Nephron (organoid): ENCODE measurements around the gene CACNA1C.
A peak's percentile ranks its signal among the peaks of the same experiment; 100 is the strongest.

Source experiments
- H3K27ac Mint-ChIP-seq, 3 experiments: 2 replicates each; pipeline ENCODE4 v1.8.0; 2020; ENCODE audit warnings: mixed read lengths in 3 of 3, mild to moderate bottlenecking in 2 of 3, moderate library complexity in 1 of 3
- H3K27me3 Mint-ChIP-seq: 2 replicates; pipeline ENCODE4 v1.8.0; 2021; ENCODE audit warnings: low read depth, mild to moderate bottlenecking, moderate library complexity, mixed read lengths
- H3K36me3 Mint-ChIP-seq: 2 replicates; pipeline ENCODE4 v1.8.0; 2020; ENCODE audit warnings: low read depth, mixed read lengths
- H3K4me1 Mint-ChIP-seq: 2 replicates; pipeline ENCODE4 v1.8.0; 2020; ENCODE audit warnings: mixed read lengths
- H3K4me3 Mint-ChIP-seq, 3 experiments: 2 replicates each; pipeline ENCODE4 v1.8.0; 2020; ENCODE audit warnings: mild to moderate bottlenecking in 3 of 3, mixed read lengths in 3 of 3, moderate library complexity in 2 of 3
- H3K9me3 Mint-ChIP-seq: 2 replicates; pipeline ENCODE4 v1.8.0; 2020; ENCODE audit warnings: mixed read lengths
- TF ChIP-seq, protein P1 (sequence below), 3 experiments: fragments of 200-600 bp; sonication (generic); IDR thresholded peaks; one replicate each; pipeline ENCODE4 v1.5.0; 2021; ENCODE audit warnings: antibody characterized with exemption in 3 of 3; ENCODE audit not compliant: unreplicated experiment in 3 of 3

CACNA1C gene

GRCh38 chr12:2355604-2356003 lies 302.8 kb downstream of the CACNA1C start:
- no peaks in the 10 kb centered on the region for H3K36me3 Mint-ChIP-seq
- peaks cover 49% of the 10 kb centered on the region for H3K4me1 Mint-ChIP-seq
- H3K27me3 Mint-ChIP-seq = peaks cover 6% of the 10 kb centered on the region
- TF ChIP-seq, protein P1, sequence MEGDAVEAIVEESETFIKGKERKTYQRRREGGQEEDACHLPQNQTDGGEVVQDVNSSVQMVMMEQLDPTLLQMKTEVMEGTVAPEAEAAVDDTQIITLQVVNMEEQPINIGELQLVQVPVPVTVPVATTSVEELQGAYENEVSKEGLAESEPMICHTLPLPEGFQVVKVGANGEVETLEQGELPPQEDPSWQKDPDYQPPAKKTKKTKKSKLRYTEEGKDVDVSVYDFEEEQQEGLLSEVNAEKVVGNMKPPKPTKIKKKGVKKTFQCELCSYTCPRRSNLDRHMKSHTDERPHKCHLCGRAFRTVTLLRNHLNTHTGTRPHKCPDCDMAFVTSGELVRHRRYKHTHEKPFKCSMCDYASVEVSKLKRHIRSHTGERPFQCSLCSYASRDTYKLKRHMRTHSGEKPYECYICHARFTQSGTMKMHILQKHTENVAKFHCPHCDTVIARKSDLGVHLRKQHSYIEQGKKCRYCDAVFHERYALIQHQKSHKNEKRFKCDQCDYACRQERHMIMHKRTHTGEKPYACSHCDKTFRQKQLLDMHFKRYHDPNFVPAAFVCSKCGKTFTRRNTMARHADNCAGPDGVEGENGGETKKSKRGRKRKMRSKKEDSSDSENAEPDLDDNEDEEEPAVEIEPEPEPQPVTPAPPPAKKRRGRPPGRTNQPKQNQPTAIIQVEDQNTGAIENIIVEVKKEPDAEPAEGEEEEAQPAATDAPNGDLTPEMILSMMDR (IDR thresholded peaks at IDR 0.05; ENCODE audit: unreplicated experiment in 3 of 3) = no peak
- no peak overlapping the region for H3K27ac Mint-ChIP-seq
- H3K9me3 Mint-ChIP-seq = no peaks in the 10 kb centered on the region
- H3K4me3 Mint-ChIP-seq = no peak overlapping the region

- H3K27ac Mint-ChIP-seq = no peak overlapping the region
- TF ChIP-seq, protein P1 (IDR thresholded peaks at IDR 0.05; ENCODE audit: unreplicated experiment in 3 of 3) = no peak
- peaks cover 49% of the 10 kb centered on the region for H3K4me1 Mint-ChIP-seq
- peaks cover 6% of the 10 kb centered on the region for H3K27me3 Mint-ChIP-seq
- no peaks in the 10 kb centered on the region for H3K36me3 Mint-ChIP-seq
- no peak overlapping the region for H3K4me3 Mint-ChIP-seq
- no peaks in the 10 kb centered on the region for H3K9me3 Mint-ChIP-seq
Measured at GRCh38 chr12:2356601-2357125, 303.9 kb downstream of the CACNA1C start.

DNA sequence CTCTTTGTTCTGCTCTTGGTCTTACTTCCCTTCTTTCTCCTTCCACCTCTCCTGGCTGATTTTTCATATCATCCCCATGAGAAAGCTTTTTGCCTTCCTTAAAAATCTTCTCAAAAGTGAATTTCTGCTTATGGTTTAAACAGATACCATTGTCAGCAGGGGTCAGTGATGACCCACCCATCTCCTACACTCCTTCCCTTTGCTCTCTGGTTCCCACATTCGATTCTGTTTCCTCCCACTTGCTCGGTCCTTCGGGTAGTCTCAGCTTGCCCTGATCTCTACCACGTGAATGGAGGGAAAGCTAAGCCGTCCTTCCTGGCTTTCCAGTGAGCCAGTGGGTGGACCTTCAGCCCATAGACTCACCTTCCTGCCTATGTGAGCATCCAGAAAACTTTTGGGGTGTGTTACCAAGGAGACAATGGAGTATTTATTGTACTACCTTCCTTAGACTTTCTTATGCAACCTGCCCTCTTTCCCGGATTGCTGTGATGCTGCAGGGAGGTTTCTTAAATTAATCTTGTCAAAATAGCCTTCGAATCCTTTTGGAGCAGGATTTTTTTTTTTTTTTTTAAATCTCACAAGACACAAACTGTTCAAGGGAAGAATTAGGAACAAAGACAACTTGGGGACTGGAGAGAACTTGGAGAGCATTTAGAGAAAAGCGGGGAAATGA lies 306.3 kb downstream of the CACNA1C start:
- H3K4me1 Mint-ChIP-seq = peaks cover 43% of the 10 kb centered on the region
- H3K9me3 Mint-ChIP-seq = no peaks in the 10 kb centered on the region
- TF ChIP-seq, protein P1 (IDR thresholded peaks at IDR 0.05; ENCODE audit: unreplicated experiment in 3 of 3) = peak in 1 of 3 experiments; percentile 20
- peak overlapping the region in 1 of 3 experiments; percentile 3 for H3K4me3 Mint-ChIP-seq
- H3K36me3 Mint-ChIP-seq = no peaks in the 10 kb centered on the region
- H3K27ac Mint-ChIP-seq = peak overlapping the region; percentile 5 to 74 (median 66)
- H3K27me3 Mint-ChIP-seq = peaks cover 5% of the 10 kb centered on the region

- Mint-ChIP-seq H3K27me3 (no peaks in the 10 kb centered on the region), H3K36me3 (no peaks in the 10 kb centered on the region), H3K4me1 (peaks cover 37% of the 10 kb centered on the region), H3K9me3 (no peaks in the 10 kb centered on the region), H3K4me3 (no peak overlapping the region), H3K27ac (peak overlapping the region in 2 of 3 experiments; percentile 66 to 74)
- TF ChIP-seq, protein P1 (IDR thresholded peaks at IDR 0.05; ENCODE audit: unreplicated experiment in 3 of 3) = no peak
Measured at GRCh38 chr12:2359725-2360629, 307.2 kb downstream of the CACNA1C start.

DNA sequence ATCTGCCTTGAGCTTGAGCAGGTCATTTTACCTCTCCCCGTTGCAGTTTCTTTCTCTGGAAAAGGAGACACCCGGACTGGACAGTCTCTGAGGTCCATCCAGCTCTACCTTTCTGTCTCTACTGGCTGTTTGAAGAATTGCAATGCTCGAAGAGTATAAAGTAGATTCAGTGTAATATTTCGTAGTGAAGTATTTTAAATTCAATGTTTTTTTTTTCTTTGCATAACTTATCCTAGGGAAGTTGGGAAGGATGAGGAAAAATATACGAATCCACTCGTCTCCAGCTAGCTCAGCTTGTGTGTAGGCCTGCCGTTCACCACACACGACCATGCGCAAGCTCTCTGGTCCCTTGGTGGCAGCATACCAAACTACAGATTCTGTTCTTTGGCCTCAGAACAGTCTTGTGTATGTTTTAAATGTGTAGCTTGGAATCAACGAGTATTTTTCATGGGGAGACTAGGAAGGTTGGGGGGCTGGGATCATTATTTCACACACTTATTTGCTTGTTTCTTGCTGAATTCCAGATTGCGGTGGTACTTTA lies 307.9 kb downstream of the CACNA1C start:
- Mint-ChIP-seq H3K36me3 (no peaks in the 10 kb centered on the region), H3K4me1 (peaks cover 37% of the 10 kb centered on the region), H3K4me3 (no peak overlapping the region), H3K9me3 (no peaks in the 10 kb centered on the region), H3K27me3 (no peaks in the 10 kb centered on the region), H3K27ac (no peak overlapping the region)
- TF ChIP-seq, protein P1 (IDR thresholded peaks at IDR 0.05; ENCODE audit: unreplicated experiment in 3 of 3) = peak in 2 of 3 experiments; percentile 37 to 39
